Duodenal mucosa (tissue), 2 donors: ENCODE results near the gene FAM222B.
"Not testable (repeated sequence)": the region's sequence is repeated elsewhere in the genome, so short reads cannot be mapped to it uniquely, and the experiment has no call there.

Source experiments
- H3K27ac ChIP-seq: one replicate; pipeline ENCODE4 v1.7.0; 2013; ENCODE audit warnings: low read depth, low read length
- H3K27me3 ChIP-seq, 2 donors: one replicate each; pipeline ENCODE4 v1.7.0; 2013; ENCODE audit warnings: low read length in 2 of 2, control low read depth in 1 of 2; ENCODE audit not compliant: insufficient read depth in 2 of 2, control insufficient read depth in 1 of 2
- H3K36me3 ChIP-seq, 2 donors: one replicate each; pipeline ENCODE4 v1.7.0; 2013; ENCODE audit warnings: low read length in 2 of 2, control low read depth in 1 of 2; ENCODE audit not compliant: insufficient read depth in 2 of 2, control insufficient read depth in 1 of 2
- H3K4me1 ChIP-seq, 2 donors: one replicate each; pipeline ENCODE4 v1.7.0; 2013; ENCODE audit warnings: low read length in 2 of 2, control low read depth in 1 of 2; ENCODE audit not compliant: insufficient read depth in 2 of 2, control insufficient read depth in 1 of 2
- H3K4me3 ChIP-seq, 2 donors: one replicate each; pipeline ENCODE4 v1.7.0; 2013; ENCODE audit warnings: low read length in 2 of 2, low read depth in 1 of 2
- H3K9ac ChIP-seq, 2 donors: one replicate each; pipeline ENCODE4 v1.7.0; 2013; ENCODE audit warnings: low read length in 2 of 2, low read depth in 1 of 2
- H3K9me3 ChIP-seq, 2 donors: one replicate each; pipeline ENCODE4 v1.7.0; 2013; ENCODE audit warnings: low read length in 2 of 2, control low read depth in 1 of 2; ENCODE audit not compliant: control insufficient read depth in 1 of 2

Gene FAM222B

GRCh38 chr17:28741358-28742349 lies 100.9 kb downstream of the FAM222B start:
- H3K9ac ChIP-seq = peak overlapping the region in 1 of 2 donors; percentile 38
- H3K27ac ChIP-seq = no peak overlapping the region
- H3K4me1 ChIP-seq = peaks cover 41 to 42% of the 10 kb centered on the region in 2 donors
- H3K4me3 ChIP-seq = no peak overlapping the region
- H3K9me3 ChIP-seq = no peaks in the 10 kb centered on the region
- no peaks in the 10 kb centered on the region for H3K36me3 ChIP-seq
- H3K27me3 ChIP-seq = no peaks in the 10 kb centered on the region

GRCh38 chr17:28740406-28741357 lies 101.9 kb downstream of the FAM222B start:
- Histone ChIP-seq H3K27ac (no peak overlapping the region), H3K4me3 (no peak overlapping the region), H3K4me1 (peaks cover 32% of the 10 kb centered on the region in 2 donors), H3K27me3 (no peaks in the 10 kb centered on the region), H3K9me3 (no peaks in the 10 kb centered on the region), H3K9ac (no peak overlapping the region), H3K36me3 (no peaks in the 10 kb centered on the region)

GRCh38 chr17:28738680-28739384 lies 103.8 kb downstream of the FAM222B start:
- H3K4me1 ChIP-seq = peaks cover 23 to 28% of the 10 kb centered on the region in 2 donors
- H3K4me3 ChIP-seq = no peak overlapping the region
- peaks cover 0 to 3% of the 10 kb centered on the region in 2 donors for H3K36me3 ChIP-seq
- no peak overlapping the region for H3K27ac ChIP-seq
- no peaks in the 10 kb centered on the region for H3K9me3 ChIP-seq
- no peak overlapping the region for H3K9ac ChIP-seq
- H3K27me3 ChIP-seq = no peaks in the 10 kb centered on the region

- Histone ChIP-seq H3K4me3 (no peak overlapping the region), H3K27ac (no peak overlapping the region), H3K4me1 (peaks cover 23 to 28% of the 10 kb centered on the region in 2 donors), H3K9ac (no peak overlapping the region), H3K36me3 (peaks cover 0 to 4% of the 10 kb centered on the region in 2 donors), H3K27me3 (no peaks in the 10 kb centered on the region), H3K9me3 (no peaks in the 10 kb centered on the region)
Measured at GRCh38 chr17:28737770-28738679, 104.6 kb downstream of the FAM222B start.

GRCh38 chr17:28737316-28737715 lies 105.3 kb downstream of the FAM222B start:
- Histone ChIP-seq H3K4me3 (no peak overlapping the region), H3K9ac (no peak overlapping the region), H3K4me1 (peaks cover 20 to 25% of the 10 kb centered on the region in 2 donors), H3K27ac (no peak overlapping the region), H3K36me3 (peaks cover 0 to 4% of the 10 kb centered on the region in 2 donors), H3K27me3 (no peaks in the 10 kb centered on the region), H3K9me3 (no peaks in the 10 kb centered on the region)

GRCh38 chr17:28735913-28736769 lies 106.4 kb downstream of the FAM222B start:
- H3K27ac ChIP-seq, H3K36me3 ChIP-seq, H3K27me3 ChIP-seq, H3K9me3 ChIP-seq, H3K4me3 ChIP-seq, H3K9ac ChIP-seq: not testable (repeated sequence)
- H3K4me1 ChIP-seq = peaks cover 11 to 16% of the 10 kb centered on the region in 2 donors

GRCh38 chr17:28735242-28735722 lies 107.3 kb downstream of the FAM222B start:
- H3K27me3 ChIP-seq = no peaks in the 10 kb centered on the region
- H3K9me3 ChIP-seq = no peaks in the 10 kb centered on the region
- peaks cover 0 to 4% of the 10 kb centered on the region in 2 donors for H3K36me3 ChIP-seq
- H3K4me1 ChIP-seq = peaks cover 9 to 11% of the 10 kb centered on the region in 2 donors
- H3K4me3 ChIP-seq = no peak overlapping the region
- no peak overlapping the region for H3K27ac ChIP-seq
- H3K9ac ChIP-seq = no peak overlapping the region

GRCh38 chr17:28734712-28735241 lies 107.8 kb downstream of the FAM222B start:
- Histone ChIP-seq H3K36me3 (peaks cover 0 to 4% of the 10 kb centered on the region in 2 donors), H3K27ac (no peak overlapping the region), H3K4me1 (peaks cover 12 to 13% of the 10 kb centered on the region in 2 donors), H3K4me3 (no peak overlapping the region), H3K27me3 (no peaks in the 10 kb centered on the region), H3K9ac (no peak overlapping the region), H3K9me3 (no peaks in the 10 kb centered on the region)
